Neuronal stem cell (in vitro differentiated cells): ENCODE measurements around the gene NLGN1.

Experiments
- DNase-seq: peaks from one replicate; pipeline ENCODE4 v3.0.0-alpha.2; 2013; ENCODE audit warnings: low spot score
- H2AFZ ChIP-seq: one replicate; pipeline ENCODE4 v1.6.1; 2013; ENCODE audit warnings: mild to moderate bottlenecking, low read length, inconsistent platforms
- H2AK5ac ChIP-seq: 2 replicates; pipeline ENCODE4 v1.6.1; 2013; ENCODE audit warnings: low read depth, mild to moderate bottlenecking, inconsistent platforms, low read length, moderate library complexity, mixed read lengths
- H2BK120ac ChIP-seq: 2 replicates; pipeline ENCODE4 v1.6.1; 2013; ENCODE audit warnings: low read depth, mild to moderate bottlenecking, inconsistent platforms, low read length, moderate library complexity, mixed read lengths
- H2BK12ac ChIP-seq: one replicate; pipeline ENCODE4 v1.6.1; 2013; ENCODE audit warnings: low read length, inconsistent platforms
- H2BK15ac ChIP-seq: 2 replicates; pipeline ENCODE4 v1.6.1; 2013; ENCODE audit warnings: mild to moderate bottlenecking, low read length, inconsistent platforms, mixed read lengths
- H2BK5ac ChIP-seq: one replicate; pipeline ENCODE4 v1.6.1; 2013; ENCODE audit warnings: inconsistent platforms, mild to moderate bottlenecking, low read length, moderate library complexity
- H3K14ac ChIP-seq: one replicate; pipeline ENCODE4 v1.6.1; 2013; ENCODE audit warnings: low read length, inconsistent platforms
- H3K18ac ChIP-seq: 2 replicates; pipeline ENCODE4 v1.6.1; 2013; ENCODE audit warnings: low read length, inconsistent platforms
- H3K23ac ChIP-seq: 2 replicates; pipeline ENCODE4 v1.6.1; 2013; ENCODE audit warnings: low read depth, mild to moderate bottlenecking, mixed read lengths, low read length, inconsistent platforms; ENCODE audit not compliant: poor library complexity
- H3K27ac ChIP-seq: replicated peaks from 3 replicates; pipeline ENCODE4 v1.5.1; 2013; ENCODE audit warnings: low read length, inconsistent platforms
- H3K27me3 ChIP-seq, 3 experiments: 2 replicates each; pipeline ENCODE4 v1.6.1; 2013; ENCODE audit warnings: low read length in 3 of 3, mild to moderate bottlenecking in 2 of 3, inconsistent platforms in 1 of 3, low read depth in 1 of 3, mixed read lengths in 1 of 3, moderate library complexity in 1 of 3; ENCODE audit not compliant: control insufficient read depth in 3 of 3, insufficient read depth in 3 of 3
- H3K36me3 ChIP-seq, 2 donors: replicated peaks in 1 of 2; 2 replicates each; pipeline ENCODE4 v1.6.1; 2013; ENCODE audit warnings: low read length in 2 of 2; ENCODE audit not compliant: control insufficient read depth in 2 of 2, insufficient read depth in 2 of 2
- H3K4ac ChIP-seq: 2 replicates; pipeline ENCODE4 v1.6.1; 2013; ENCODE audit warnings: inconsistent platforms, mild to moderate bottlenecking, low read length, moderate library complexity
- H3K4me1 ChIP-seq, 2 donors: 1 replicate in 1 of 2; 2 replicates in 1 of 2; pipeline ENCODE4 v1.6.1; 2013; ENCODE audit warnings: low read length in 2 of 2, low read depth in 1 of 2; ENCODE audit not compliant: control insufficient read depth in 2 of 2, insufficient read depth in 1 of 2
- H3K4me2 ChIP-seq: one replicate; pipeline ENCODE4 v1.6.1; 2013; ENCODE audit warnings: mild to moderate bottlenecking, low read length, inconsistent platforms; ENCODE audit not compliant: insufficient read depth, poor library complexity, severe bottlenecking
- H3K4me3 ChIP-seq, 2 donors: 2 replicates each; pipeline ENCODE4 v1.5.1; 2013; ENCODE audit warnings: low read length in 2 of 2, mild to moderate bottlenecking in 2 of 2, inconsistent platforms in 1 of 2, moderate library complexity in 1 of 2
- H3K79me1 ChIP-seq: one replicate; pipeline ENCODE4 v1.6.1; 2013; ENCODE audit warnings: low read depth, mild to moderate bottlenecking, inconsistent platforms, low read length, moderate library complexity
- H3K9ac ChIP-seq: one replicate; pipeline ENCODE4 v1.6.1; 2013; ENCODE audit warnings: mild to moderate bottlenecking, low read depth, low read length, inconsistent platforms; ENCODE audit not compliant: poor library complexity
- H3K9me3 ChIP-seq, 2 donors: replicated peaks in 1 of 2; 2 replicates each; pipeline versions ENCODE3 to v1.6.1; 2013; ENCODE audit warnings: low read length in 2 of 2, mild to moderate bottlenecking in 2 of 2, inconsistent platforms in 1 of 2, low read depth in 1 of 2, mixed read lengths in 1 of 2, moderate library complexity in 1 of 2; ENCODE audit not compliant: control insufficient read depth in 2 of 2, insufficient read depth in 1 of 2
- H4K8ac ChIP-seq: one replicate; pipeline ENCODE4 v1.6.1; 2013; ENCODE audit warnings: low read depth, mild to moderate bottlenecking, inconsistent platforms, low read length, moderate library complexity
- H4K91ac ChIP-seq: one replicate; pipeline ENCODE4 v1.6.1; 2013; ENCODE audit warnings: low read length, low read depth, mild to moderate bottlenecking, inconsistent platforms; ENCODE audit not compliant: poor library complexity
- WGBS, 2 donors: extraction: QIAGEN DNeasy Blood & Tissue Kit; methylation state at CpG; one replicate each; pipeline ENCODE4 v1.1.7; 2013; ENCODE audit warnings: missing lambda C conversion rate in 2 of 2, mixed read lengths in 1 of 2; ENCODE audit not compliant: insufficient read length in 2 of 2, insufficient replicate concordance in 1 of 2; ENCODE audit errors: extremely low coverage in 2 of 2; 5-methylcytosine and 5-hydroxymethylcytosine counted together

The NLGN1 gene

DNA sequence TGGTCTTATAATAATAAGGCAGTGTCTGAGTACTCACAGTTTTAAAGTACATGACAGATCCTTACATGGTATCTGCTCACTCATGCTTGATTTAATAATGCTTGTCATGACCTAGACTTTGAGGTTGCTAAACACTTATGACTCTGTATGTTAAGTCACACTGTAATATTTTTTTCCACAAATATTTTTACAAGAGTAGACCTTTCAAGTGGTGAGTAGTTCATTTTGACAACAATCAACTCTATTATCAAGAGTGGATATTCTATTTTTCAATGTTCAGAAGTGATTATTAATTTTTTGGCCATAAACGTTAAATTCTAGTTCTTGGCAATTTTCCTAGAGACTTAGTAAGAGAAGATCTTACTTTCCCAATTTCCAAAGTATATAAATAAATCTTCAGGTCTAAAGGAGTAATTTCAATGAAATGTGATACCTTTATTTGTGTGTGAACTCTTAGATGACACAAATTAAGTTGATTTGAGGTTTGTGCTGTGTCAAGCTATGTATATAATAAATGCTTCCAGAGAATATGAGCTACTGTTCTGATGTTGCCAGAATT, 104.5 kb downstream of the NLGN1 start:
- Histone ChIP-seq H2AFZ (no peak overlapping the region), H2BK15ac (no peak overlapping the region), H3K9me3 (no peaks in the 10 kb centered on the region), H3K18ac (no peak overlapping the region), H2BK12ac (no peak overlapping the region), H3K23ac (no peak overlapping the region), H3K4me2 (no peak overlapping the region), H2BK120ac (no peak overlapping the region), H2AK5ac (no peak overlapping the region), H2BK5ac (no peak overlapping the region), H3K27ac (no peak overlapping the region), H4K8ac (no peak overlapping the region), H3K4me3 (no peak overlapping the region), H3K14ac (no peak overlapping the region), H3K4ac (no peak overlapping the region), H3K36me3 (no peaks in the 10 kb centered on the region), H3K4me1 (peaks cover 0 to 2% of the 10 kb centered on the region in 2 donors), H3K79me1 (no peaks in the 10 kb centered on the region), H3K9ac (no peak overlapping the region), H4K91ac (no peak overlapping the region), H3K27me3 (no peaks in the 10 kb centered on the region)
- WGBS, 2 donors, result no CpG with 5 or more reads among the region's 1 CpG
- no peak for DNase-seq

DNA sequence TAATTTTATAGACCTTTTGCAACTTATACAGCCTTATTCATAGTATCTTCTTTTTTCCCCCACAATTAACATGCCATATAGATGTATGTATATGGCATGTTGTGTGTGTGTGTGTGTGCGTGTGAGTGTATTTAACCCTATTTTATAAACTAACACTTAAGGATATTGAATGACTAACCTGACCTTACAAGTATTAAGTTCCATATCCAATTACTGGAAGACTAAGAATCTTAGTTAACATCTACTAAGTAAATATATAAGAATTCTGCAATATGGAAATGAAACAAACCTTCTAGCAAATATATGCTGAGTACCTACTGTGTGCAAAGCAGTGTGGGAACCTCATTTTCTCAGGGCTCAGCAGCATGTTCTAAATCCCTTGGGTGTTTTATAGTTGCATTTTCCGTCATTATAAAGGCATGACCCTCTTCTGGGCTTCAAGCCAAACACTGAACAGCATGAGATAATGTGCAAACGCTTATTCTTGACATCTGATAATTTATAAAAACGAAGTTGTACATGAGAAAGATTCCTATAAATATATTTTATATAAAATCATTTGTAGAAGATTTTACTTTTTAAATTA, 105.5 kb downstream of the NLGN1 start:
- no peak overlapping the region for H2BK12ac ChIP-seq
- H3K4ac ChIP-seq, result no peak overlapping the region
- H3K36me3 ChIP-seq, result no peaks in the 10 kb centered on the region
- no peak overlapping the region for H3K14ac ChIP-seq
- no peak overlapping the region for H4K91ac ChIP-seq
- no peak overlapping the region for H3K18ac ChIP-seq
- no peaks in the 10 kb centered on the region for H3K79me1 ChIP-seq
- no peak overlapping the region for H2AK5ac ChIP-seq
- H2BK120ac ChIP-seq, result no peak overlapping the region
- H3K27me3 ChIP-seq, result no peaks in the 10 kb centered on the region
- H2BK5ac ChIP-seq, result no peak overlapping the region
- no peak overlapping the region for H3K23ac ChIP-seq
- WGBS, 2 donors, result no CpG with 5 or more reads among the region's 4 CpGs
- H3K4me3 ChIP-seq, result no peak overlapping the region
- H3K9me3 ChIP-seq, result no peaks in the 10 kb centered on the region
- DNase-seq, result no peak
- no peak overlapping the region for H4K8ac ChIP-seq
- no peak overlapping the region for H3K9ac ChIP-seq
- no peak overlapping the region for H3K4me2 ChIP-seq
- H2AFZ ChIP-seq, result no peak overlapping the region
- H3K27ac ChIP-seq, result no peak overlapping the region
- no peak overlapping the region for H2BK15ac ChIP-seq
- peaks cover 0 to 2% of the 10 kb centered on the region in 2 donors for H3K4me1 ChIP-seq

GRCh38 chr3:173510565-173510964, 113.0 kb downstream of the NLGN1 start:
- no peak overlapping the region for H2BK12ac ChIP-seq
- H3K4me2 ChIP-seq, result no peak overlapping the region
- no peak overlapping the region for H4K8ac ChIP-seq
- no peak overlapping the region for H3K18ac ChIP-seq
- no peak overlapping the region for H4K91ac ChIP-seq
- no peak overlapping the region for H2BK120ac ChIP-seq
- peaks cover 6 to 11% of the 10 kb centered on the region in 2 donors for H3K9me3 ChIP-seq
- WGBS, 2 donors, result no CpG with 5 or more reads among the region's 4 CpGs
- H3K23ac ChIP-seq, result no peak overlapping the region
- H2BK5ac ChIP-seq, result no peak overlapping the region
- no peak overlapping the region for H3K4me3 ChIP-seq
- no peak overlapping the region for H3K14ac ChIP-seq
- no peak overlapping the region for H2AFZ ChIP-seq
- H2AK5ac ChIP-seq, result no peak overlapping the region
- H2BK15ac ChIP-seq, result no peak overlapping the region
- H3K79me1 ChIP-seq, result peaks cover 3% of the 10 kb centered on the region
- no peak overlapping the region for H3K4ac ChIP-seq
- no peaks in the 10 kb centered on the region for H3K4me1 ChIP-seq
- no peak overlapping the region for H3K27ac ChIP-seq
- no peaks in the 10 kb centered on the region for H3K36me3 ChIP-seq
- no peak overlapping the region for H3K9ac ChIP-seq
- H3K27me3 ChIP-seq, result no peaks in the 10 kb centered on the region
- no peak for DNase-seq

DNA sequence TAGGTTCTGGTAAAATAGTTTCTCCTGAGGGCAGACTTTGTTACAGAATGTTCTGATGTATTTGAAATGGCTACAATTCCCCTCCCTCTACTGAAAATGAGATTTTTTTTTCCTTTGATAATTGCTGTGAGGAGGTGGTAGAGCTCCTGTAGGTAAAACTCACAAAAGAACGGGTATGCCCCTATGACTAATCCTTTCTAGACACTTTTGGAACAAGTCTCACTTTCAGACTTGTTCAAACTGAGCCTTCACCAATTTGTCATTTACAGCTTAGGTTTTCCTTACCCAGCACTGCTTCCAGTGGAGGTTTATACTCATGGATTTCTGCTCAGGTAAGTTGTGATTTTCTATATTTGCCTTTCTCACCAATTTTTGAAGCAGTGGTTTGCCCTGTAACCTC, 115.6 kb downstream of the NLGN1 start:
- H2BK12ac ChIP-seq, result no peak overlapping the region
- H3K36me3 ChIP-seq, result no peaks in the 10 kb centered on the region
- H2AK5ac ChIP-seq, result no peak overlapping the region
- no peak overlapping the region for H3K4ac ChIP-seq
- H3K4me3 ChIP-seq, result no peak overlapping the region
- no peak overlapping the region for H3K18ac ChIP-seq
- peaks cover 6 to 11% of the 10 kb centered on the region in 2 donors for H3K9me3 ChIP-seq
- WGBS, 2 donors, result no CpG with 5 or more reads among the region's 1 CpG
- H4K8ac ChIP-seq, result no peak overlapping the region
- no peaks in the 10 kb centered on the region for H3K27me3 ChIP-seq
- no peak overlapping the region for H4K91ac ChIP-seq
- no peak overlapping the region for H3K27ac ChIP-seq
- no peaks in the 10 kb centered on the region for H3K4me1 ChIP-seq
- no peak overlapping the region for H3K9ac ChIP-seq
- no peak overlapping the region for H3K4me2 ChIP-seq
- no peak overlapping the region for H2BK120ac ChIP-seq
- H3K14ac ChIP-seq, result no peak overlapping the region
- DNase-seq, result no peak
- H2BK5ac ChIP-seq, result no peak overlapping the region
- peaks cover 3% of the 10 kb centered on the region for H3K79me1 ChIP-seq
- H2BK15ac ChIP-seq, result no peak overlapping the region
- H3K23ac ChIP-seq, result no peak overlapping the region
- H2AFZ ChIP-seq, result no peak overlapping the region
